ENCODE results near the gene ADAM12.

GRCh38 chr10:126034586-126034985, 353.7 kb downstream of the ADAM12 start:
- no peak for TF ChIP-seq CTCF (IDR thresholded peaks at IDR 0.05)
- no peak for TF ChIP-seq POLR2A (IDR thresholded peaks at IDR 0.05)
